PC-9 (cell line): ENCODE results near the gene THPO. TPM values are rescaled to one million over a fixed set of nuclear protein-coding genes. Genes with fewer than 3 reads are reported as not detected.

Experiments used
- BruUV-seq: library from RNA; stranded (reverse); fragments of 400-500 nt; replicated peaks from 2 replicates; lab custom pipeline; 2021; lab: Mats Ljungman, UMichigan
- CTCF ChIA-PET: fragments of 300-600 bp; sonication (Branson Sonifier 250); formaldehyde crosslinking; loops from one replicate; lab custom pipeline; 2022; ENCODE audit warnings: antibody characterized with exemption; lab: Charles Lee
- POLR2A ChIA-PET: fragments of 300-600 bp; sonication (Branson Sonifier 250); formaldehyde crosslinking; loops from one replicate; lab custom pipeline; 2022; ENCODE audit warnings: antibody characterized with exemption; ENCODE audit not compliant: unreplicated experiment; lab: Charles Lee
- DNase-seq, 2 experiments: peaks; one replicate each; pipeline versions ENCODE4 v3.0.0 to v3.0.0-alpha.2; 2015 to 2022; ENCODE audit warnings: mixed read lengths in 1 of 2
- H2AFZ ChIP-seq: fragments of 200-600 bp; sonication (generic); 2 replicates; pipeline ENCODE4 v1.8.1; 2017; ENCODE audit warnings: antibody characterized with exemption
- H3F3A ChIP-seq: fragments of 200-600 bp; sonication (generic); 2 replicates; pipeline ENCODE4 v1.8.1; 2017; ENCODE audit warnings: antibody characterized with exemption, mild to moderate bottlenecking, low read depth; ENCODE audit not compliant: insufficient read depth
- H3K27ac ChIP-seq: fragments of 200-600 bp; sonication (generic); 2 replicates; pipeline ENCODE4 v1.6.1; 2016; ENCODE audit warnings: mixed run types
- H3K27me3 ChIP-seq: fragments of 200-600 bp; sonication (generic); 2 replicates; pipeline ENCODE4 v1.6.1; 2016; ENCODE audit warnings: low read depth, mixed run types; ENCODE audit not compliant: insufficient read depth
- H3K36me3 ChIP-seq: fragments of 200-600 bp; sonication (generic); 2 replicates; pipeline ENCODE4 v1.6.1; 2016; ENCODE audit warnings: low read depth, mixed run types
- H3K4me1 ChIP-seq: fragments of 200-600 bp; sonication (generic); replicated peaks from 2 replicates; pipeline ENCODE4 v1.6.1; 2016; ENCODE audit warnings: mixed run types; ENCODE audit not compliant: insufficient read depth
- H3K4me2 ChIP-seq: fragments of 200-600 bp; sonication (generic); 2 replicates; pipeline ENCODE4 v1.6.1; 2017; ENCODE audit warnings: mixed run types
- H3K4me3 ChIP-seq: fragments of 200-600 bp; sonication (generic); 2 replicates; pipeline ENCODE4 v1.6.1; 2016; ENCODE audit warnings: mixed run types
- H3K79me2 ChIP-seq: fragments of 200-600 bp; sonication (generic); 2 replicates; pipeline ENCODE4 v1.6.1; 2017; ENCODE audit warnings: low read depth, mixed run types
- H3K9me2 ChIP-seq: fragments of 200-600 bp; sonication (generic); 2 replicates; pipeline ENCODE4 v1.8.1; 2017; ENCODE audit warnings: mild to moderate bottlenecking; ENCODE audit not compliant: insufficient read depth
- H3K9me3 ChIP-seq: fragments of 200-600 bp; sonication (generic); 2 replicates; pipeline ENCODE4 v1.8.1; 2016; ENCODE audit warnings: low read depth; ENCODE audit not compliant: insufficient read depth
- H4K20me1 ChIP-seq: fragments of 200-600 bp; sonication (generic); 2 replicates; pipeline ENCODE4 v1.8.1; 2017; ENCODE audit not compliant: insufficient read depth
- EZH2 ChIP-seq: fragments of 200-600 bp; sonication (generic); IDR thresholded peaks from 2 replicates; pipeline ENCODE4 v1.8.0; 2017; ENCODE audit warnings: antibody characterized with exemption, low read depth
- intact Hi-C: fragments of 100-400 bp; cut with micrococcal nuclease; formaldehyde crosslinking; loops from one replicate; pipeline ENCODE4 v1.10.0; 2022; ENCODE audit not compliant: unreplicated experiment
- total RNA-seq: library from RNA; stranded (reverse); gene quantifications from 2 replicates; pipeline ENCODE4 v1.2.3, GENCODE V29; 2021
- TF ChIP-seq, protein P1 (sequence below): fragments of 200-600 bp; sonication (generic); conservative IDR thresholded peaks from 2 replicates; pipeline ENCODE4 v1.6.1; 2017; ENCODE audit warnings: mixed run types, antibody characterized with exemption, mild to moderate bottlenecking, moderate library complexity

The THPO gene
- total RNA-seq, 1 experiment from 2014 or later = not detected

DNA sequence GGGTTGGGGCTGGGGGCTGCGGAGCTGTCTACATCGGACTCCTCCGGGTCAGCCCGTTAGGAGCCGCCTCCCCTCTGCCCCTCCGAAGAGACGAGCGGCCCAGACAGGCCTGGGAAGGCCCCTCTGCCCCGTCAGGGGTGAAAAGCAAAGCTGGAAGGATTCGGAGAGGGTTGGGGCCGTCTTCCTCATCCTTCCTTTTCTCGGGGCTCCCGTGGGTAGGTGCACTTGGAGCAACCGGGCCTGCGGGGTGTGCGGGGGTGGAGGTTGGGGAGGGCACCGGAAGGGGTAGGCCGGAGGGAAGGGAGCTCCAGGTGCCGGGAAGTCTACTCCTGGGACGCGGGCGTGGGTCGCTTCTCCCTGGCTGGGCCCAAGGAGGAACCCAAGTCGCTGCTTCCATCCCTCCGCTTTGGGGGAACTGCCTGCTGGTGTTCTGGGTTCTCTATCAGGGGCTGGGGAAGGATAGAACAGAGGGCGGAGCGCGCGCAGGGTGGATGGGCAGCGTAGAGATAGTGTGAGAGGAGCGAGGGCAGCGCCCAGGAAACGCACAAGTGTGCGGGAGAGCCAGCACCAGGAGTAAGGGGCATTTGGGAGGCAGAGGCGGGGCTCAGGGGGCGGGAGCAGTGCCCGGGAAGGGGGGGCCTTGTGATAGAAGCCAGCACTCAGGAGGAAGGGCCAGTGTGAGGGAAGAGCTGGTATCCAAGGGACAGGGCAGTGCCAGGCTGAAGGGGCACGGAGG lies 15.9 kb downstream of the THPO start:
- H3K4me3 ChIP-seq = peak overlapping the region; percentile 85
- peak overlapping the region; percentile 95 for H3K27ac ChIP-seq
- no peaks in the 10 kb centered on the region for H3K9me3 ChIP-seq
- H3K4me1 ChIP-seq = peaks cover 22% of the 10 kb centered on the region
- peak overlapping the region; percentile 99 for H3K4me2 ChIP-seq
- peaks cover 23% of the 10 kb centered on the region for H4K20me1 ChIP-seq
- peaks cover 41% of the 10 kb centered on the region for H3F3A ChIP-seq
- CTCF ChIA-PET = interaction anchor here (0.5 to 2.8 kb wide), 6 partner anchors 9 to 788 kb away, joined by 3 to 17 read pairs (median 6); no protein-coding TSS in a partner anchor
- peak overlapping the region; percentile 81 for H2AFZ ChIP-seq
- H3K79me2 ChIP-seq = peaks cover 35% of the 10 kb centered on the region
- peaks cover 16% of the 10 kb centered on the region for H3K36me3 ChIP-seq
- BruUV-seq = TSS peak; percentile 71
- intact Hi-C loops = loop anchor here (1.0 to 5.0 kb wide), 7 partner anchors 17 to 345 kb away; partner anchors contain the start of genes ABCC5, ALG3 and EEF1AKMT4
- H3K27me3 ChIP-seq = no peaks in the 10 kb centered on the region
- TF ChIP-seq, protein P1, sequence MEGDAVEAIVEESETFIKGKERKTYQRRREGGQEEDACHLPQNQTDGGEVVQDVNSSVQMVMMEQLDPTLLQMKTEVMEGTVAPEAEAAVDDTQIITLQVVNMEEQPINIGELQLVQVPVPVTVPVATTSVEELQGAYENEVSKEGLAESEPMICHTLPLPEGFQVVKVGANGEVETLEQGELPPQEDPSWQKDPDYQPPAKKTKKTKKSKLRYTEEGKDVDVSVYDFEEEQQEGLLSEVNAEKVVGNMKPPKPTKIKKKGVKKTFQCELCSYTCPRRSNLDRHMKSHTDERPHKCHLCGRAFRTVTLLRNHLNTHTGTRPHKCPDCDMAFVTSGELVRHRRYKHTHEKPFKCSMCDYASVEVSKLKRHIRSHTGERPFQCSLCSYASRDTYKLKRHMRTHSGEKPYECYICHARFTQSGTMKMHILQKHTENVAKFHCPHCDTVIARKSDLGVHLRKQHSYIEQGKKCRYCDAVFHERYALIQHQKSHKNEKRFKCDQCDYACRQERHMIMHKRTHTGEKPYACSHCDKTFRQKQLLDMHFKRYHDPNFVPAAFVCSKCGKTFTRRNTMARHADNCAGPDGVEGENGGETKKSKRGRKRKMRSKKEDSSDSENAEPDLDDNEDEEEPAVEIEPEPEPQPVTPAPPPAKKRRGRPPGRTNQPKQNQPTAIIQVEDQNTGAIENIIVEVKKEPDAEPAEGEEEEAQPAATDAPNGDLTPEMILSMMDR = no peak
- no peak for TF ChIP-seq EZH2
- H3K9me2 ChIP-seq = no peaks in the 10 kb centered on the region
- POLR2A ChIA-PET = interaction anchor here (0.6 to 1.0 kb wide), 6 partner anchors 9 to 227 kb away, joined by 3 to 36 read pairs (median 4); no protein-coding TSS in a partner anchor
- DNase-seq = peak; percentile 76 to 87

DNA sequence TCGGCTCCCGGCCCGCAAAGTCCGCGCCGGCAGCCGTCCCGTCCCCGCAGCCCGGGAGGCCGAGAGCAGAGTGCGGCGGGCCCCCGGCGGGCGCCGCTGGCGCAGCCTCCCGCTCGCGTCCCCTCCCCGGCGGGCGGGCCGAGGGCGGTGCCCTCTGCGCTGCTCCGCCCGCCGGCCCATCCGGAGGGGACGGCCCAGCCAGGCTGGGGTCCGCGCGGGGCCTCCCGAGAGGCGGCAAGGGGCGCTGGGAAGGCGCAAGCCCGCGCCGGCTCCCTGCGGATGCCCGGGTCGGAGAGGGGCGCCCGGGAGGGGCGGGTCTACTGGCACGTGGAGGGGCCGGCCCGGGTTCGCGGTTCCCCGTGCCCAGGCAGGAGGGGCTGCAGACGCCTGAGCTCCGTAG lies 16.5 kb downstream of the THPO start, which contains the start of the genes CLCN2 and POLR2H:
TSS of gene CLCN2 (minus strand) at position 74 of the 400 bp plus-strand sequence. CDS start 126 bp downstream, outside the sequence.
TSS of gene POLR2H (plus strand) at position 179 of the 400 bp plus-strand sequence. CDS start 1,783 bp downstream, outside the sequence.
- peak within 1 kb of the TSS; percentile 85 for H3K4me3 ChIP-seq
- no peaks in the 10 kb centered on the region for H3K27me3 ChIP-seq
- H3K9me2 ChIP-seq = no peaks in the 10 kb centered on the region
- peak within 1 kb of the TSS; percentile 99 for H3K4me2 ChIP-seq
- peaks cover 35% of the 10 kb centered on the region for H3K79me2 ChIP-seq
- intact Hi-C loops = loop anchor here (5.0 kb wide), 2 partner anchors 184 to 344 kb away; partner anchors contain the start of gene ABCC5
- H3K27ac ChIP-seq = peak within 1 kb of the TSS; percentile 95
- TF ChIP-seq, protein P1 = no peak
- TF ChIP-seq EZH2 = no peak
- peaks cover 22% of the 10 kb centered on the region for H3K4me1 ChIP-seq
- peaks cover 13% of the 10 kb centered on the region for H3K36me3 ChIP-seq
- H4K20me1 ChIP-seq = peaks cover 18% of the 10 kb centered on the region
- no TSS peak for BruUV-seq
- DNase-seq = peak in 1 of 2 experiments; percentile 86
- peak within 1 kb of the TSS; percentile 98 for H2AFZ ChIP-seq
- no peaks in the 10 kb centered on the region for H3K9me3 ChIP-seq
- CTCF ChIA-PET = interaction anchor here (0.5 to 2.8 kb wide), 3 partner anchors 10 to 466 kb away, joined by 3 to 17 read pairs (median 7); no protein-coding TSS in a partner anchor
- POLR2A ChIA-PET = no interaction called here
- H3F3A ChIP-seq = peaks cover 36% of the 10 kb centered on the region

DNA sequence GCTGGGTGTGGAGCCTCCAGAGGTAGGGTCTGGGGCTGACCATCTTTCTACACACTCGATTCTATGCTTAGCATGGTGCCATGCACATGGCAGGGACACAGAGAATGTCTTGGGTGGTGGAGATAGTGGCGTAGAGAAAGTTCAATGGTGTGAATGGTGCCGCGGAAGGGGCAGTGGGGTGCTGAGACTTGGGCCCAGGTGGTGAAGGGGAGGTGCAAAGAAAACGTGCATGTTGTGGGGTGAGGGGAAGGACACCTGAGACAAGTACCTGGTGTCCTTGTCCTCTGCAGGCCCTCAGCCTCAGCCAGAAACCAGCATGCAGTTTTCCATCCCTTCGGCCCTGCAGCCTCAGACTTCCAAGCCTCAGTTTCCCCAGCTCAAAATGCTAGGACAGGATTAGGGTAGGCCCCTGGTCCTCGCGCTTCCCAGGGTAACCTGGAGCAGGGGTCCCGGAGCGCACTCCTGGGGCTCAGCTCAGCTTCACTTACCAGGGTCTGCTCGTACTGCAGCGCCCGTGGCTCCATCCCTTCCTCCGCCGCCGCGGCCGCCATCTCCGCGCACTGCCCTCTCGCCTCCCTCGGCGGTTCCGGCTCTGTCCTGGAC lies 17.0 kb downstream of the THPO start:
- H4K20me1 ChIP-seq = peaks cover 13% of the 10 kb centered on the region
- H3K4me1 ChIP-seq = peaks cover 22% of the 10 kb centered on the region
- H3K79me2 ChIP-seq = peaks cover 35% of the 10 kb centered on the region
- H3K4me2 ChIP-seq = peak overlapping the region; percentile 99
- TF ChIP-seq EZH2 = no peak
- TF ChIP-seq, protein P1 = no peak
- DNase-seq = no peak
- H3K27ac ChIP-seq = no peak overlapping the region
- no peaks in the 10 kb centered on the region for H3K9me2 ChIP-seq
- H3K9me3 ChIP-seq = no peaks in the 10 kb centered on the region
- CTCF ChIA-PET = interaction anchor here (2.8 kb wide), 1 partner anchor 11 kb away, joined by 7 read pairs; no protein-coding TSS in a partner anchor
- peak overlapping the region; percentile 98 for H2AFZ ChIP-seq
- peaks cover 11% of the 10 kb centered on the region for H3K36me3 ChIP-seq
- POLR2A ChIA-PET = no interaction called here
- intact Hi-C loops = loop anchor here (5.0 kb wide), 2 partner anchors 184 to 344 kb away; partner anchors contain the start of gene ABCC5
- no peaks in the 10 kb centered on the region for H3K27me3 ChIP-seq
- no TSS peak for BruUV-seq
- H3K4me3 ChIP-seq = peak overlapping the region; percentile 85
- H3F3A ChIP-seq = peaks cover 31% of the 10 kb centered on the region
